Ovary (tissue), 9 donors: ENCODE data around the gene PPM1H. TPM values are rescaled to one million over a fixed set of nuclear protein-coding genes. Genes with fewer than 3 reads are reported as not detected.
A peak's percentile ranks its signal among the peaks of the same experiment; 100 is the strongest.

Experiments
- DNase-seq, 5 donors: peaks; one replicate each; pipeline ENCODE4 v3.0.0-alpha.2; 2019 to 2020
- H3K27ac ChIP-seq, 2 donors: fragments of 200-600 bp; one replicate each; pipeline versions ENCODE4 v1.5.1 to v1.8.0; 2019 to 2022
- H3K27me3 ChIP-seq: fragments of 200-600 bp; one replicate; pipeline ENCODE4 v1.8.0; 2022
- H3K36me3 ChIP-seq: fragments of 200-600 bp; sonication (generic); one replicate; pipeline ENCODE4 v1.5.1; 2019
- H3K4me1 ChIP-seq: one replicate; pipeline ENCODE4 v1.8.1; 2013; ENCODE audit warnings: mild to moderate bottlenecking, moderate library complexity; ENCODE audit not compliant: insufficient read depth
- H3K4me3 ChIP-seq: fragments of 200-600 bp; sonication (generic); one replicate; pipeline ENCODE4 v1.5.1; 2017
- H3K9me3 ChIP-seq, 2 donors: fragments of 200-600 bp in 1 of 2; sonication (generic) in 1 of 2; one replicate each; pipeline versions ENCODE4 v1.5.1 to v1.8.1; 2013 to 2019; ENCODE audit warnings: mild to moderate bottlenecking in 1 of 2, moderate library complexity in 1 of 2
- EP300 ChIP-seq: sonication (generic); formaldehyde crosslinking; IDR thresholded peaks from one replicate; pipeline ENCODE4 v1.6.1; 2017; ENCODE audit warnings: antibody characterized with exemption
- POLR2A ChIP-seq: fragments of 450-650 bp; IDR thresholded peaks from one replicate; pipeline ENCODE4 v1.6.1; 2017; ENCODE audit warnings: antibody characterized with exemption, mild to moderate bottlenecking, moderate library complexity
- WGBS, 3 donors: extraction: QIAGEN DNeasy Blood & Tissue Kit in 1 of 3; methylation state at CpG; one replicate each; pipeline versions ENCODE4 v1.1.5 to v1.1.7; 2013 to 2017; 5-methylcytosine and 5-hydroxymethylcytosine counted together
- intact Hi-C, 4 donors: fragments of 100-400 bp; cut with DNase I; formaldehyde crosslinking; loops; one replicate each; pipeline versions ENCODE4 v1.11.0 to v1.15.1; 2022 to 2023
- microRNA counts: library from miRNA; unstranded; fragments of <30 nt; microRNA quantifications from one replicate; lab custom pipeline; 2016
- microRNA-seq, 3 donors: library from miRNA; unstranded; fragments of <30 nt; microRNA quantifications; one replicate each; pipeline versions ENCODE4 to v1.2.0, GENCODE V29; 2019 to 2020
- polyA plus RNA-seq, 2 donors: library from polyadenylated mRNA; stranded (reverse); fragments of 200-250 nt in 1 of 2; fragments of 350-450 nt in 1 of 2; fragmentation: Illumina TruSeq in 1 of 2; extraction: RNeasy Lipid Tissue Mini Kit (QIAGEN cat#74804) in 1 of 2; gene quantifications; one replicate each; pipeline ENCODE4 v1.2.3, GENCODE V29; 2013 to 2014
- small RNA-seq: library from RNA; depleted of rRNA; stranded (forward); fragments of <200 nt; gene quantifications from one replicate; pipeline ENCODE3, GENCODE V24; 2016
- total RNA-seq, 7 donors: library from RNA; depleted of rRNA in 2 of 7; stranded (reverse); fragments of >200 nt in 2 of 7; fragmentation: NEBNext Ultra II Directional in 3 of 7; extraction: Animal tissue kit (Norgen Biotek cat#: 25700) in 3 of 7; gene quantifications; one replicate each; pipeline versions ENCODE4 v1.1.0 to v1.2.4, GENCODE V29; 2016 to 2023
- TF ChIP-seq, protein P1 (sequence below), 3 donors: fragments of 450-650 bp in 2 of 3; fragments of 200-600 bp in 1 of 3; IDR thresholded peaks; one replicate each; pipeline versions ENCODE4 v1.5.1 to v1.8.0; 2016 to 2022; ENCODE audit warnings: antibody characterized with exemption in 3 of 3, mild to moderate bottlenecking in 1 of 3
- donor health status: DM: no; HTN: no; CAD: no; lungs with moderate emphysema.
- donor health status: DM: no; HTN: no; CAD: no.
- donor health status: Bipolar disorder and iron deficiency.
- donor health status: DM: yes; HTN: yes; CAD: no.
- donor health status: DM: no; HTN: no; CAD: no.
- donor health status: DM: yes; HTN: yes; CAD: no.

The PPM1H gene
- total and polyA plus RNA-seq, 9 donors = 1.6 to 45.4 (median 12.0) TPM

- Histone ChIP-seq H3K4me3 (no peak overlapping the region), H3K27ac (no peak overlapping the region), H3K4me1 (peaks cover 1% of the 10 kb centered on the region), H3K9me3 (no peaks in the 10 kb centered on the region), H3K27me3 (no peaks in the 10 kb centered on the region), H3K36me3 (no peaks in the 10 kb centered on the region)
- 95 to 97% (median 95%) methylated on average over 3 of the region's 3 CpGs for WGBS, 3 donors
- DNase-seq = no peak
- TF ChIP-seq EP300 (no peak), POLR2A (no peak)
- TF ChIP-seq, protein P1, sequence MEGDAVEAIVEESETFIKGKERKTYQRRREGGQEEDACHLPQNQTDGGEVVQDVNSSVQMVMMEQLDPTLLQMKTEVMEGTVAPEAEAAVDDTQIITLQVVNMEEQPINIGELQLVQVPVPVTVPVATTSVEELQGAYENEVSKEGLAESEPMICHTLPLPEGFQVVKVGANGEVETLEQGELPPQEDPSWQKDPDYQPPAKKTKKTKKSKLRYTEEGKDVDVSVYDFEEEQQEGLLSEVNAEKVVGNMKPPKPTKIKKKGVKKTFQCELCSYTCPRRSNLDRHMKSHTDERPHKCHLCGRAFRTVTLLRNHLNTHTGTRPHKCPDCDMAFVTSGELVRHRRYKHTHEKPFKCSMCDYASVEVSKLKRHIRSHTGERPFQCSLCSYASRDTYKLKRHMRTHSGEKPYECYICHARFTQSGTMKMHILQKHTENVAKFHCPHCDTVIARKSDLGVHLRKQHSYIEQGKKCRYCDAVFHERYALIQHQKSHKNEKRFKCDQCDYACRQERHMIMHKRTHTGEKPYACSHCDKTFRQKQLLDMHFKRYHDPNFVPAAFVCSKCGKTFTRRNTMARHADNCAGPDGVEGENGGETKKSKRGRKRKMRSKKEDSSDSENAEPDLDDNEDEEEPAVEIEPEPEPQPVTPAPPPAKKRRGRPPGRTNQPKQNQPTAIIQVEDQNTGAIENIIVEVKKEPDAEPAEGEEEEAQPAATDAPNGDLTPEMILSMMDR (IDR thresholded peaks at IDR 0.05) = no peak
- intact Hi-C loops = loop anchor here in 1 of 4 donors (10.0 kb wide), 1 partner anchor 468 kb away; no protein-coding TSS in a partner anchor
These were observed 337.7 kb downstream of the PPM1H start for GRCh38 chr12:62597253-62597652.

MicroRNA genes within 50 kb of the gene (microRNA counts, 767-probe panel; counts per million panel counts)
- microRNA hsa-let-7i-5p (lab: Ali Mortazavi, UCI) = 6,535 counts per million, percentile 98 among the panel's probes with 10 or more counts

Small RNA genes lying within 50 kb of the gene (microRNA-seq; reads per million reads assigned to microRNA genes)
- gene MIRLET7I = 17,402 to 46,837 (median 22,771) reads per million in 3 donors

Small RNA genes lying within 50 kb of the gene (small RNA-seq; reads per million reads assigned to genes)
- gene MIRLET7I (2,171 reads per million, percentile 98 among the genes with 10 or more reads in this experiment), gene RF00019 (not detected), gene RNU1-83P (not detected)

Other genes starting within 250 kb of the PPM1H start
- 1 to 10 TPM in 5 of 7 donors, under 1 TPM in 2; 0.40 to 7.7 (median 1.3) TPM for gene AVPR1A, start 216.1 kb upstream of the PPM1H start, total RNA-seq
- gene AVPR1A, start 216.1 kb upstream of the PPM1H start, polyA plus RNA-seq = 1 to 10 TPM in 1 of 2 donors, under 1 TPM in 1; 0.94 to 4.3 TPM